KMS-11 (cell line): ENCODE data around the gene SECISBP2.

Experiments used
- H2AFZ ChIP-seq: fragments of 200-600 bp; sonication (generic); 2 replicates; pipeline ENCODE4 v1.6.1; 2016; ENCODE audit warnings: antibody characterized with exemption, mixed run types, low read depth
- H3K27ac ChIP-seq: fragments of 200-600 bp; sonication (generic); 2 replicates; pipeline ENCODE4 v1.6.1; 2016; ENCODE audit warnings: mild to moderate bottlenecking, mixed run types
- H3K27me3 ChIP-seq: fragments of 200-600 bp; sonication (generic); 2 replicates; pipeline ENCODE4 v1.6.1; 2017; ENCODE audit warnings: mild to moderate bottlenecking, low read depth, mixed run types, moderate library complexity; ENCODE audit not compliant: insufficient read depth
- H3K36me3 ChIP-seq: fragments of 200-600 bp; sonication (generic); 2 replicates; pipeline ENCODE4 v1.6.1; 2017; ENCODE audit warnings: mild to moderate bottlenecking, mixed run types; ENCODE audit not compliant: insufficient read depth
- H3K4me1 ChIP-seq: fragments of 200-600 bp; sonication (generic); 2 replicates; pipeline ENCODE4 v1.6.1; 2016; ENCODE audit warnings: mild to moderate bottlenecking, low read depth, mixed run types; ENCODE audit not compliant: poor library complexity, severe bottlenecking
- H3K4me2 ChIP-seq: fragments of 200-600 bp; sonication (generic); 2 replicates; pipeline ENCODE4 v1.7.0; 2016; ENCODE audit warnings: mild to moderate bottlenecking, mixed run types
- H3K4me3 ChIP-seq: fragments of 200-600 bp; sonication (generic); IDR thresholded peaks from 2 replicates; pipeline ENCODE4 v1.6.1; 2017; ENCODE audit warnings: low read depth, low read length, mixed read lengths; ENCODE audit not compliant: insufficient read depth
- H3K79me2 ChIP-seq: fragments of 200-600 bp; sonication (generic); 2 replicates; pipeline ENCODE4 v1.6.1; 2016; ENCODE audit warnings: low read depth, mixed run types; ENCODE audit not compliant: insufficient read depth
- H3K9ac ChIP-seq: fragments of 200-600 bp; sonication (generic); 2 replicates; pipeline ENCODE4 v1.6.1; 2016; ENCODE audit warnings: mild to moderate bottlenecking, mixed run types
- H4K20me1 ChIP-seq: fragments of 200-600 bp; sonication (generic); 2 replicates; pipeline ENCODE4 v1.6.1; 2016; ENCODE audit warnings: mild to moderate bottlenecking, mixed run types; ENCODE audit not compliant: insufficient read depth
- CTCF ChIP-seq: fragments of 200-600 bp; sonication (generic); conservative IDR thresholded peaks from 2 replicates; pipeline ENCODE4 v1.6.1; 2017; ENCODE audit warnings: low read depth, mild to moderate bottlenecking, antibody characterized with exemption, low read length, moderate library complexity, mixed read lengths

SECISBP2 gene

DNA sequence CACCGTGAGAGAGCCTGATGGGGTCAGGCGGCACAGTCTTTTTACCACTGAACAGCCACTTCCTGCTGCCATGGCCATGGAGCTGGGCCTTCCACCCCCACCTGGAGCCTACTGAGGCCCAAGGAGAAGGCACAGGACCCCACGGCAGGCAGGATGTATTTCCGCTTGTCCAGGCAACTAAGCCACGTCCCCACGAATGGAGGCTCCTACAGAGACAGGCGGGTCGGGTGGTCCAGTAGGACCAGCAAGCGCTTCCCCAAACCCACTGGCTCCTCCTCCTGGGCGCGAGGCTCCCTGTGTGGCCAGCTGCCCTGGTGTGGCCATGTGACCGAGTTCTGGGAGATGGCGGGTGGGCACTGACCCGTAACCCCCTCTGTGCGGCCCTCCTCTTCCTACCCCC, 66.5 kb downstream of the SECISBP2 start:
- Histone ChIP-seq H3K4me1 (peaks cover 19% of the 10 kb centered on the region), H3K27ac (no peak overlapping the region), H3K79me2 (no peaks in the 10 kb centered on the region), H3K9ac (no peak overlapping the region), H3K4me3 (no peak overlapping the region), H3K4me2 (no peak overlapping the region), H3K36me3 (peaks cover 9% of the 10 kb centered on the region; the same call in 1 of the 2 replicates), H4K20me1 (no peaks in the 10 kb centered on the region), H2AFZ (no peak overlapping the region), H3K27me3 (no peaks in the 10 kb centered on the region)
- TF ChIP-seq CTCF, result no peak

DNA sequence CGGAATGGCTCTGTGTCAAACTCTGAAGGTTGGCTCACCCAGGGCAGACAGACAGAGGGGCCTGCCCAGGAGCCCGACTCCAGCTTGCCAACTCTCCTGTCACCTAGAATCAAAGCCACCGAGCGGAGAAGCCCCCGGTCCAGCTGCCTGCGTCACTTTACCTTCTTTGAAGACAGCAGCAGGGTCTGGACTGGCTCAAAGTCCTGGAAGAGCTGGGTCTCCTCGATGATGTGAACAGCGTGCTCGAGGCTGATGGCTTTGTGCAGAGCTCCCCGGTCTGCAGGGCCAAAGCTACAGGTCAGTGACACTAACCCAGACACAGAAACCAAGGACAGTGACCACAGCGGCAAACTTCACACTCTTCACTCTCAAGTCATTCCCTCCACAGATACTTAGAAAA, 67.9 kb downstream of the SECISBP2 start:
- Histone ChIP-seq H3K4me1 (peaks cover 30% of the 10 kb centered on the region), H3K9ac (no peak overlapping the region), H3K36me3 (peaks cover 14% of the 10 kb centered on the region; the same call in 1 of the 2 replicates), H3K4me2 (no peak overlapping the region), H3K27ac (no peak overlapping the region), H2AFZ (no peak overlapping the region), H4K20me1 (no peaks in the 10 kb centered on the region), H3K79me2 (no peaks in the 10 kb centered on the region), H3K27me3 (no peaks in the 10 kb centered on the region), H3K4me3 (no peak overlapping the region)
- no peak for TF ChIP-seq CTCF

DNA sequence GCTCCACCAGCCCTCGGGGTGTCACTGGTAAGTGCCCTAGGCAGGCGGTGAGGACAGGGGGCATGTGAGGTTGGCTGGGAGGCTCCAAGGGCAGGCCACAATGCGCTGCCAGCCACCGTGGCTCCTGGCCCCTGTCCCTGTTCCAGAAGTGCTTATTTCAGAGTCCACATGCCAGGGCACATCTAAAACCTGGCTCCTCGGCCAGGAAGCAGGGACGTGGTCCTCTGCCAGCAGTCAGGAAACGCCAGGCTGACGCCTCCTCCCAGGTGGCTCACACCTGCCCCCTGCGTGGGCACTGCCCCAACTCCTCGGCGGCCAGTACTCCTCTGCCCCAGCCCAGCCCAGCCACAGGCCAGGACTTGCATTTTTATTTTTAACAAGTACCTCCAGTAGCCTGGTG, 68.5 kb downstream of the SECISBP2 start:
- Histone ChIP-seq H4K20me1 (no peaks in the 10 kb centered on the region), H3K79me2 (no peaks in the 10 kb centered on the region), H3K4me1 (peaks cover 30% of the 10 kb centered on the region), H3K9ac (no peak overlapping the region), H3K36me3 (peaks cover 19% of the 10 kb centered on the region; the same call in 1 of the 2 replicates), H3K27me3 (no peaks in the 10 kb centered on the region), H3K4me2 (no peak overlapping the region), H3K4me3 (no peak overlapping the region), H2AFZ (no peak overlapping the region), H3K27ac (no peak overlapping the region)
- no peak for TF ChIP-seq CTCF

GRCh38 chr9:89387197-89387849, 69.0 kb downstream of the SECISBP2 start:
- Histone ChIP-seq H3K79me2 (no peaks in the 10 kb centered on the region), H3K36me3 (peaks cover 24% of the 10 kb centered on the region; the same call in 1 of the 2 replicates), H3K27me3 (no peaks in the 10 kb centered on the region), H4K20me1 (no peaks in the 10 kb centered on the region), H3K9ac (no peak overlapping the region), H3K4me1 (peaks cover 30% of the 10 kb centered on the region), H3K4me2 (no peak overlapping the region), H3K27ac (no peak overlapping the region), H2AFZ (no peak overlapping the region), H3K4me3 (no peak overlapping the region)
- TF ChIP-seq CTCF, result no peak
